K562 (cell line): ENCODE measurements around the gene CEP350. TPM values are rescaled to one million over a fixed set of nuclear protein-coding genes. Genes with fewer than 3 reads are reported as not detected.

Experiments used
- ATAC-seq: fragments of 200-7000 bp; cut with Tn5 transposase; 3 replicates; pipeline ENCODE4 v1.9.1; 2020; ENCODE audit warnings: moderate library complexity
- BruUV-seq: library from RNA; stranded (reverse); fragments of 400-500 nt; replicated peaks from 2 replicates; lab custom pipeline; 2021; lab: Mats Ljungman, UMichigan
- CTCF ChIA-PET: fragments of 300-600 bp; formaldehyde crosslinking; extraction: SDS; loops from one replicate; lab custom pipeline; 2021; ENCODE audit warnings: low intra/inter-chr PET ratio; lab: Yijun Ruan, JAX
- POLR2A ChIA-PET: fragments of 300-600, 350-650 bp; sonication (Branson Sonifier 250); formaldehyde crosslinking; extraction: SDS; loops from one replicate; lab custom pipeline; 2021; ENCODE audit warnings: antibody characterized with exemption, inconsistent platforms; lab: Yijun Ruan, JAX
- DNase-seq, 4 experiments: peaks; one replicate each; pipeline versions ENCODE4 v3.0.0 to v3.0.0-alpha.2; 2011 to 2018; ENCODE audit warnings: low spot score in 3 of 4, mixed read lengths in 3 of 4; ENCODE audit errors: extremely low read depth in 1 of 4
- FAIRE-seq: peaks from 2 replicates; lab custom pipeline; 2011; peaks lifted over from hg19 to GRCh38; lab: Jason Lieb, UNC
- H2AFZ ChIP-seq: 2 replicates; pipeline ENCODE4 v1.6.0; 2011; ENCODE audit warnings: low read depth, low read length, control low read depth, inconsistent platforms
- H3K27ac ChIP-seq: fragments of 200-600 bp; 3 replicates; pipeline ENCODE4 v1.8.0; 2011; ENCODE audit warnings: low read depth, mild to moderate bottlenecking, control low read depth, inconsistent platforms, low read length, moderate library complexity, mixed read lengths; ENCODE audit errors: extremely low read depth
- H3K27me3 ChIP-seq, 2 experiments: fragments of 300-600 bp in 1 of 2; 2 replicates in 1 of 2; 3 replicates in 1 of 2; pipeline versions ENCODE4 v1.6.0 to v1.8.0; 2011; ENCODE audit warnings: inconsistent platforms in 2 of 2, low read length in 2 of 2, mild to moderate bottlenecking in 1 of 2, mixed read lengths in 1 of 2, moderate library complexity in 1 of 2; ENCODE audit not compliant: control insufficient read depth in 2 of 2, insufficient read depth in 2 of 2
- H3K36me3 ChIP-seq: fragments of 300-600 bp; 3 replicates; pipeline ENCODE4 v1.8.0; 2011; ENCODE audit warnings: mild to moderate bottlenecking, low read length, inconsistent platforms; ENCODE audit not compliant: control insufficient read depth, insufficient read depth
- H3K4me1 ChIP-seq, 2 experiments: fragments of 200-600 bp in 1 of 2; replicated peaks in 1 of 2; 2 replicates in 1 of 2; 3 replicates in 1 of 2; pipeline versions ENCODE4 v1.5.1 to v1.8.0; 2011; ENCODE audit warnings: inconsistent platforms in 2 of 2, low read length in 2 of 2, mild to moderate bottlenecking in 1 of 2, mixed read lengths in 1 of 2, moderate library complexity in 1 of 2; ENCODE audit not compliant: control insufficient read depth in 2 of 2, insufficient read depth in 2 of 2
- H3K4me2 ChIP-seq: 2 replicates; pipeline ENCODE4 v1.6.1; 2011; ENCODE audit warnings: low read length, control low read depth, inconsistent platforms, mixed read lengths; ENCODE audit not compliant: insufficient read depth
- H3K4me3 ChIP-seq: fragments of 200-600 bp; sonication (generic), shearing (Covaris generic); 2 replicates; pipeline ENCODE4 v1.5.1; 2016; ENCODE audit warnings: control low read depth, inconsistent platforms
- H3K79me2 ChIP-seq: fragments of 200-600 bp; 3 replicates; pipeline ENCODE4 v1.8.0; 2011; ENCODE audit warnings: low read length, inconsistent platforms; ENCODE audit not compliant: control insufficient read depth, insufficient read depth
- H3K9ac ChIP-seq, 2 experiments: 2 replicates each; pipeline versions ENCODE4 v1.6.0 to v1.6.1; 2011; ENCODE audit warnings: low read depth in 2 of 2, low read length in 2 of 2, control low read depth in 1 of 2, inconsistent platforms in 1 of 2, mild to moderate bottlenecking in 1 of 2, mixed read lengths in 1 of 2; ENCODE audit not compliant: insufficient read depth in 1 of 2
- H3K9me1 ChIP-seq: one replicate; pipeline ENCODE4 v1.6.0; 2011; ENCODE audit warnings: inconsistent platforms, mild to moderate bottlenecking, low read length, moderate library complexity; ENCODE audit not compliant: control insufficient read depth, insufficient read depth
- H3K9me3 ChIP-seq: replicated peaks from 2 replicates; pipeline ENCODE4 v1.5.1; 2011; ENCODE audit warnings: low read depth, low read length, inconsistent platforms; ENCODE audit not compliant: control insufficient read depth, insufficient read depth
- H4K20me1 ChIP-seq: replicated peaks from 2 replicates; pipeline ENCODE4 v1.6.1; 2011; ENCODE audit warnings: low read length, inconsistent platforms, mixed read lengths; ENCODE audit not compliant: control insufficient read depth, insufficient read depth
- HDAC8 ChIP-seq: fragments of 450-650 bp; IDR thresholded peaks from 2 replicates; pipeline ENCODE4 v1.6.1; 2016; ENCODE audit warnings: mild to moderate bottlenecking, missing genetic modification characterization, moderate library complexity, missing compliant biosample characterization
- WGBS: fragments of 100-300 bp; shearing (Covaris generic); methylation state at CpG from one replicate; pipeline ENCODE4 v1.1.6; 2016; ENCODE audit warnings: low coverage, mixed read lengths; ENCODE audit not compliant: insufficient coverage; ENCODE audit errors: missing lambda C conversion rate; 5-methylcytosine and 5-hydroxymethylcytosine counted together
- in situ Hi-C: fragments of 300-500 bp; cut with MboI; formaldehyde crosslinking; loops from 4 replicates; pipeline ENCODE4 v1.15.0; 2018; ENCODE audit warnings: inconsistent platforms, mixed read lengths
- intact Hi-C: fragments of 100-400 bp; cut with micrococcal nuclease; formaldehyde crosslinking; loops from 2 replicates; pipeline ENCODE4 v1.14.2; 2022
- polyA plus RNA-seq, 8 experiments: library from polyadenylated mRNA; depleted of rRNA in 4 of 8; stranded (reverse) in 5 of 8; unstranded in 3 of 8; fragments of >200 nt; fragmentation: Nextera tagmentation in 2 of 8; fragmentation: Illumina TruSeq in 1 of 8; extraction: Ambion mirVana in 2 of 8; extraction: Trizol in 1 of 8; gene quantifications; 2 replicates each; pipeline versions ENCODE4 v1.2.1 to v1.2.3, GENCODE V29; 2011 to 2014; ENCODE audit warnings: inconsistent platforms in 1 of 8, missing spikeins in 1 of 8
- total RNA-seq, 7 experiments: library from RNA; depleted of rRNA in 6 of 7; stranded (reverse); fragments of >200 nt in 6 of 7; fragmentation: Illumina TruSeq in 2 of 7; extraction: Trizol in 2 of 7; gene quantifications; 2 replicates each; pipeline versions ENCODE4 v1.2.1 to v1.2.3, GENCODE V29; 2011 to 2021; ENCODE audit warnings: low replicate concordance in 1 of 7
- TF ChIP-seq, protein P1 (sequence below), 2 experiments: fragments of 450-650 bp; conservative IDR thresholded peaks; 2 replicates each; pipeline ENCODE4 v1.6.1; 2017; ENCODE audit warnings: mild to moderate bottlenecking in 2 of 2, moderate library complexity in 2 of 2

CEP350 gene
- total and polyA plus RNA-seq, 9 of the 15 experiments (the other 6 are each of a cell fraction or from before 2014, with no cell fraction given): 8.3 to 64.3 (median 28.0) TPM

DNA sequence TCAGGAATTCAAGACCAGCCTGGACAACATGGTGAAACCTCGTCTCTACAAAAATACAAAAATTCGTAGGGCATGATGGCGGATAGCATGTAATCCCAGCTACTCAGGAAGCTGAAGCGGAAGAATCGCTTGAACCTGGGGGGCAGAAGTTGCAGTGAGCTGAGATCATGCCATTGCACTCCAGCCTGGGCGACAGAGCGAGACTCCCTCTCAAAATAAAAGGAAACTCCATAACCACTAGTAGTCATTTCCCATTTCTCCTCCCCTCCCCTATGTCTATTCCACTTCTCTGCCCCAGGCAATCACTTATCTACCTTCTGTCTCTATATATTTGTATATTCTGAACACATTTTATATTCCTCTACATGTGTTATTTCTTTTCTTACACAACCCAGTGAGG lies 4.0 kb upstream of the CEP350 start:
- POLR2A ChIA-PET: interaction anchor here (1.1 to 1.3 kb wide), 2 partner anchors 9 kb away, joined by 3 to 8 read pairs; no protein-coding TSS in a partner anchor
- Histone ChIP-seq H3K4me3 (no peak overlapping the region), H3K9me3 (no peaks in the 10 kb centered on the region), H3K4me1 (peaks cover 4% of the 10 kb centered on the region in 2 experiments; a peak in 3 of 5 replicates), H3K4me2 (no peak overlapping the region), H3K36me3 (no peaks in the 10 kb centered on the region), H2AFZ (no peak overlapping the region), H3K27ac (no peak overlapping the region), H3K9me1 (no peaks in the 10 kb centered on the region), H4K20me1 (peaks cover 6% of the 10 kb centered on the region; the same call in 1 of the 2 replicates), H3K9ac (no peak overlapping the region), H3K79me2 (peaks cover 22% of the 10 kb centered on the region), H3K27me3 (no peaks in the 10 kb centered on the region)
- CTCF ChIA-PET: no interaction called here
- 82% methylated on average over 7 of the region's 7 CpGs for WGBS
- BruUV-seq: no TSS peak
- no peak for FAIRE-seq
- ATAC-seq: no peak
- intact Hi-C loops (loop anchor here (5.0 kb wide), 1 partner anchor 227 kb away; no protein-coding TSS in a partner anchor), in situ Hi-C loops (no loop called here)
- TF ChIP-seq, protein P1, sequence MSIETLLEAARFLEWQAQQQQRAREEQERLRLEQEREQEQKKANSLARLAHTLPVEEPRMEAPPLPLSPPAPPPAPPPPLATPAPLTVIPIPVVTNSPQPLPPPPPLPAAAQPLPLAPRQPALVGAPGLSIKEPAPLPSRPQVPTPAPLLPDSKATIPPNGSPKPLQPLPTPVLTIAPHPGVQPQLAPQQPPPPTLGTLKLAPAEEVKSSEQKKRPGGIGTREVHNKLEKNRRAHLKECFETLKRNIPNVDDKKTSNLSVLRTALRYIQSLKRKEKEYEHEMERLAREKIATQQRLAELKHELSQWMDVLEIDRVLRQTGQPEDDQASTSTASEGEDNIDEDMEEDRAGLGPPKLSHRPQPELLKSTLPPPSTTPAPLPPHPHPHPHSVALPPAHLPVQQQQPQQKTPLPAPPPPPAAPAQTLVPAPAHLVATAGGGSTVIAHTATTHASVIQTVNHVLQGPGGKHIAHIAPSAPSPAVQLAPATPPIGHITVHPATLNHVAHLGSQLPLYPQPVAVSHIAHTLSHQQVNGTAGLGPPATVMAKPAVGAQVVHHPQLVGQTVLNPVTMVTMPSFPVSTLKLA (conservative IDR thresholded peaks at IDR 0.05): no peak
- no peak for TF ChIP-seq HDAC8 (tag)
- DNase-seq: no peak
